HG03139 (cell line): ENCODE measurements around the gene MTHFD2L.

Source experiments
- ATAC-seq: cut with Tn5 transposase; IDR thresholded peaks from one replicate; pipeline ENCODE4 v1.9.1; 2021; ENCODE audit not compliant: unreplicated experiment

Gene MTHFD2L

GRCh38 chr4:74297539-74297938 is 139.6 kb downstream of the MTHFD2L start:
- ATAC-seq: no peak

- ATAC-seq: no peak
These were observed 146.2 kb downstream of the MTHFD2L start for GRCh38 chr4:74304095-74304625.

GRCh38 chr4:74305000-74305399 is 147.1 kb downstream of the MTHFD2L start:
- no peak for ATAC-seq

- no peak for ATAC-seq
These were observed 149.3 kb downstream of the MTHFD2L start for GRCh38 chr4:74307170-74307569.

GRCh38 chr4:74308215-74308614 is 150.3 kb downstream of the MTHFD2L start, which contains the start of gene EPGN:
TSS of gene EPGN (plus strand) at chr4:74308470. CDS start at chr4:74308534, 64 bp downstream.
- ATAC-seq: no peak

- ATAC-seq: no peak
These were observed 151.3 kb downstream of the MTHFD2L start for GRCh38 chr4:74309223-74309622.

- no peak for ATAC-seq
These were observed 153.9 kb downstream of the MTHFD2L start for GRCh38 chr4:74311696-74312313.

- no peak for ATAC-seq
These were observed 156.4 kb downstream of the MTHFD2L start for GRCh38 chr4:74314329-74314728.

GRCh38 chr4:74314944-74315343 is 157.0 kb downstream of the MTHFD2L start:
- ATAC-seq: no peak

- ATAC-seq: no peak
These were observed 157.5 kb downstream of the MTHFD2L start for GRCh38 chr4:74315376-74315775.

- ATAC-seq: no peak
These were observed 158.5 kb downstream of the MTHFD2L start for GRCh38 chr4:74316397-74316796.

- no peak for ATAC-seq
These were observed 159.8 kb downstream of the MTHFD2L start for GRCh38 chr4:74317616-74318246.

- ATAC-seq: no peak
These were observed 160.4 kb downstream of the MTHFD2L start for GRCh38 chr4:74318276-74318675.

- ATAC-seq: no peak
These were observed 161.6 kb downstream of the MTHFD2L start for GRCh38 chr4:74319470-74319869.

GRCh38 chr4:74320559-74321118 is 162.7 kb downstream of the MTHFD2L start:
- no peak for ATAC-seq

GRCh38 chr4:74322301-74322700 is 164.4 kb downstream of the MTHFD2L start:
- ATAC-seq: no peak

- no peak for ATAC-seq
These were observed 165.7 kb downstream of the MTHFD2L start for GRCh38 chr4:74323663-74324062.

GRCh38 chr4:74324262-74324661 is 166.3 kb downstream of the MTHFD2L start:
- no peak for ATAC-seq

- ATAC-seq: no peak
These were observed 168.0 kb downstream of the MTHFD2L start for GRCh38 chr4:74325886-74326285.

- ATAC-seq: no peak
These were observed 169.8 kb downstream of the MTHFD2L start for GRCh38 chr4:74327762-74328161.

- no peak for ATAC-seq
These were observed 170.6 kb downstream of the MTHFD2L start for GRCh38 chr4:74328501-74328900.

GRCh38 chr4:74329307-74329706 is 171.4 kb downstream of the MTHFD2L start:
- ATAC-seq: no peak
